ENCODE data around the gene ENOX2.

ENOX2 gene

GRCh38 chrX:130702867-130703707, 199.9 kb downstream of the ENOX2 start:
- DNase-seq, result no peak
- no peaks in the 10 kb centered on the region for H3K27me3 Mint-ChIP-seq
- H3K9me3 Mint-ChIP-seq, result no peaks in the 10 kb centered on the region
- H3K36me3 Mint-ChIP-seq, result no peaks in the 10 kb centered on the region
- no peak overlapping the region for H3K4me3 Mint-ChIP-seq
- no peak overlapping the region for H3K27ac Mint-ChIP-seq
- ATAC-seq (replicated peaks), result no peak
- H3K4me1 Mint-ChIP-seq, result no peaks in the 10 kb centered on the region

- Mint-ChIP-seq H3K27ac (no peak overlapping the region), H3K27me3 (no peaks in the 10 kb centered on the region), H3K36me3 (peaks cover 0 to 4% of the 10 kb centered on the region in 2 donors), H3K4me1 (peaks cover 5 to 15% of the 10 kb centered on the region in 2 donors), H3K9me3 (no peaks in the 10 kb centered on the region), H3K4me3 (no peak overlapping the region)
- ATAC-seq (replicated peaks) (no peak), DNase-seq (no peak)
Observed at GRCh38 chrX:130700629-130701028, 202.4 kb downstream of the ENOX2 start.

GRCh38 chrX:130699618-130700017, 203.4 kb downstream of the ENOX2 start:
- no peak for DNase-seq
- Mint-ChIP-seq H3K27me3 (no peaks in the 10 kb centered on the region), H3K4me3 (no peak overlapping the region), H3K27ac (no peak overlapping the region), H3K9me3 (no peaks in the 10 kb centered on the region), H3K36me3 (peaks cover 0 to 4% of the 10 kb centered on the region in 2 donors), H3K4me1 (peaks cover 5 to 16% of the 10 kb centered on the region in 2 donors)
- no peak for ATAC-seq (replicated peaks)

GRCh38 chrX:130696542-130696941, 206.5 kb downstream of the ENOX2 start:
- no peak overlapping the region for H3K27ac Mint-ChIP-seq
- H3K9me3 Mint-ChIP-seq, result no peaks in the 10 kb centered on the region

GRCh38 chrX:130695931-130696330, 207.1 kb downstream of the ENOX2 start:
- Mint-ChIP-seq H3K27me3 (no peaks in the 10 kb centered on the region), H3K4me1 (peaks cover 5 to 16% of the 10 kb centered on the region in 2 donors), H3K27ac (no peak overlapping the region), H3K9me3 (no peaks in the 10 kb centered on the region), H3K36me3 (peaks cover 0 to 4% of the 10 kb centered on the region in 2 donors), H3K4me3 (peak overlapping the region in 1 of 2 donors; percentile 14)
- no peak for ATAC-seq (replicated peaks)
- DNase-seq, result no peak

More at GRCh38 chrX:130696542-130696941, 206.5 kb downstream of the ENOX2 start:
- peak; percentile 80 to 86 for ATAC-seq (replicated peaks)
- peaks cover 5 to 16% of the 10 kb centered on the region in 2 donors for H3K4me1 Mint-ChIP-seq
- DNase-seq, result no peak
- H3K27me3 Mint-ChIP-seq, result no peaks in the 10 kb centered on the region
- H3K36me3 Mint-ChIP-seq, result peaks cover 0 to 4% of the 10 kb centered on the region in 2 donors
- no peak overlapping the region for H3K4me3 Mint-ChIP-seq

GRCh38 chrX:130694983-130695382, 208.0 kb downstream of the ENOX2 start:
- no peak overlapping the region for H3K27ac Mint-ChIP-seq
- ATAC-seq (replicated peaks) (no peak), DNase-seq (no peak)
- peaks cover 0 to 4% of the 10 kb centered on the region in 2 donors for H3K36me3 Mint-ChIP-seq
- no peaks in the 10 kb centered on the region for H3K27me3 Mint-ChIP-seq
- H3K9me3 Mint-ChIP-seq, result no peaks in the 10 kb centered on the region
- peaks cover 5 to 16% of the 10 kb centered on the region in 2 donors for H3K4me1 Mint-ChIP-seq
- H3K4me3 Mint-ChIP-seq, result no peak overlapping the region

GRCh38 chrX:130691576-130691975, 211.4 kb downstream of the ENOX2 start:
- ATAC-seq (replicated peaks) (no peak), DNase-seq (no peak)
- H3K27ac Mint-ChIP-seq, result no peak overlapping the region
- peaks cover 3 to 5% of the 10 kb centered on the region in 2 donors for H3K36me3 Mint-ChIP-seq
- no peaks in the 10 kb centered on the region for H3K27me3 Mint-ChIP-seq
- H3K4me3 Mint-ChIP-seq, result no peak overlapping the region
- H3K4me1 Mint-ChIP-seq, result peaks cover 0 to 7% of the 10 kb centered on the region in 2 donors
- H3K9me3 Mint-ChIP-seq, result no peaks in the 10 kb centered on the region

GRCh38 chrX:130688360-130688759, 214.6 kb downstream of the ENOX2 start:
- DNase-seq, result no peak

GRCh38 chrX:130682990-130683389, 220.0 kb downstream of the ENOX2 start:
- no peak for DNase-seq
- H3K9me3 Mint-ChIP-seq, result no peaks in the 10 kb centered on the region
- H3K4me3 Mint-ChIP-seq, result no peak overlapping the region
- no peak overlapping the region for H3K27ac Mint-ChIP-seq
- no peaks in the 10 kb centered on the region for H3K27me3 Mint-ChIP-seq
- peak in 1 of 2 donors; percentile 62 for ATAC-seq (replicated peaks)
- H3K4me1 Mint-ChIP-seq, result no peaks in the 10 kb centered on the region
- peaks cover 27 to 29% of the 10 kb centered on the region in 2 donors for H3K36me3 Mint-ChIP-seq

More at GRCh38 chrX:130688360-130688759, 214.6 kb downstream of the ENOX2 start:
- Mint-ChIP-seq H3K27ac (no peak overlapping the region), H3K27me3 (no peaks in the 10 kb centered on the region), H3K36me3 (peaks cover 19% of the 10 kb centered on the region in 2 donors), H3K4me1 (no peaks in the 10 kb centered on the region), H3K9me3 (no peaks in the 10 kb centered on the region), H3K4me3 (no peak overlapping the region)
- ATAC-seq (replicated peaks), result no peak

GRCh38 chrX:130680164-130681035, 222.6 kb downstream of the ENOX2 start:
- peak overlapping the region; percentile 11 for H3K27ac Mint-ChIP-seq
- peaks cover 5 to 8% of the 10 kb centered on the region in 2 donors for H3K4me1 Mint-ChIP-seq
- peaks cover 21 to 25% of the 10 kb centered on the region in 2 donors for H3K36me3 Mint-ChIP-seq
- DNase-seq (no peak), ATAC-seq (replicated peaks) (no peak)
- H3K4me3 Mint-ChIP-seq, result no peak overlapping the region
- H3K27me3 Mint-ChIP-seq, result no peaks in the 10 kb centered on the region
- peaks cover 0 to 2% of the 10 kb centered on the region in 2 donors for H3K9me3 Mint-ChIP-seq

- Mint-ChIP-seq H3K4me1 (peaks cover 5 to 8% of the 10 kb centered on the region in 2 donors), H3K4me3 (no peak overlapping the region), H3K9me3 (peaks cover 4% of the 10 kb centered on the region in 2 donors), H3K36me3 (peaks cover 35 to 38% of the 10 kb centered on the region in 2 donors), H3K27me3 (no peaks in the 10 kb centered on the region), H3K27ac (peak overlapping the region; percentile 43)
- DNase-seq (no peak), ATAC-seq (replicated peaks) (no peak)
Observed at GRCh38 chrX:130676861-130677260, 226.1 kb downstream of the ENOX2 start.

GRCh38 chrX:130672214-130672613, 230.8 kb downstream of the ENOX2 start:
- ATAC-seq (replicated peaks) (no peak), DNase-seq (no peak)
- Mint-ChIP-seq H3K27ac (no peak overlapping the region), H3K36me3 (peaks cover 35% of the 10 kb centered on the region in 2 donors), H3K4me1 (peaks cover 5 to 8% of the 10 kb centered on the region in 2 donors), H3K9me3 (peaks cover 4% of the 10 kb centered on the region in 2 donors), H3K4me3 (no peak overlapping the region), H3K27me3 (no peaks in the 10 kb centered on the region)

GRCh38 chrX:130669233-130669632, 233.8 kb downstream of the ENOX2 start:
- peaks cover 0 to 4% of the 10 kb centered on the region in 2 donors for H3K9me3 Mint-ChIP-seq
- no peaks in the 10 kb centered on the region for H3K27me3 Mint-ChIP-seq
- ATAC-seq (replicated peaks) (no peak), DNase-seq (no peak)
- no peak overlapping the region for H3K4me3 Mint-ChIP-seq
- no peak overlapping the region for H3K27ac Mint-ChIP-seq
- no peaks in the 10 kb centered on the region for H3K4me1 Mint-ChIP-seq
- H3K36me3 Mint-ChIP-seq, result peaks cover 26 to 32% of the 10 kb centered on the region in 2 donors

GRCh38 chrX:130665263-130665662, 237.7 kb downstream of the ENOX2 start:
- Mint-ChIP-seq H3K9me3 (no peaks in the 10 kb centered on the region), H3K4me1 (no peaks in the 10 kb centered on the region), H3K27me3 (no peaks in the 10 kb centered on the region), H3K27ac (no peak overlapping the region), H3K4me3 (no peak overlapping the region), H3K36me3 (peaks cover 22 to 25% of the 10 kb centered on the region in 2 donors)
- DNase-seq (no peak), ATAC-seq (replicated peaks) (no peak)

All from stimulated activated naive B cell treated with anti-CD40 and anti-IgM and Interleukin-4, amounts not matched to agents 10 μg/mL and 1 μg/mL and 100 μg/mL, for 72 hours (primary cell).